SK-N-SH (cell line): ENCODE measurements around the gene P2RY6. TPM values are rescaled to one million over a fixed set of nuclear protein-coding genes. Genes with fewer than 3 reads are reported as not detected.
A peak's percentile ranks its signal among the peaks of the same experiment; 100 is the strongest.

ENCODE experiments used
- CTCF ChIA-PET: fragments of 300-600, 350-600 bp; formaldehyde crosslinking; extraction: SDS; loops from one replicate; lab custom pipeline; 2021; lab: Yijun Ruan, JAX
- POLR2A ChIA-PET: fragments of 350-600 bp; sonication (Branson Sonifier 250); formaldehyde crosslinking; extraction: SDS; loops from one replicate; lab custom pipeline; 2020; ENCODE audit warnings: antibody characterized with exemption, inconsistent platforms; lab: Yijun Ruan, JAX
- DNase-seq: peaks from one replicate; pipeline ENCODE4 v3.0.0; 2012
- H2AFZ ChIP-seq: fragments of 200-600 bp; sonication (generic); 2 replicates; pipeline ENCODE4 v1.8.1; 2016; ENCODE audit warnings: antibody characterized with exemption, mild to moderate bottlenecking, low read depth
- H3F3A ChIP-seq: fragments of 200-600 bp; sonication (generic); replicated peaks from 2 replicates; pipeline ENCODE3; 2016; ENCODE audit warnings: antibody characterized with exemption, mild to moderate bottlenecking; ENCODE audit not compliant: insufficient read depth
- H3K27ac ChIP-seq, 2 experiments: fragments of 200-500 bp in 1 of 2; fragments of 200-600 bp in 1 of 2; sonication (Bioruptor generic) in 1 of 2; sonication (generic), shearing (Covaris generic) in 1 of 2; 2 replicates each; pipeline versions ENCODE4 v1.5.1 to v1.6.1; 2014 to 2016; ENCODE audit warnings: low read depth in 2 of 2, inconsistent platforms in 1 of 2, low read length in 1 of 2, mild to moderate bottlenecking in 1 of 2, mixed read lengths in 1 of 2
- H3K27me3 ChIP-seq: fragments of 200-600 bp; sonication (generic), shearing (Covaris generic); 2 replicates; pipeline ENCODE4 v1.6.1; 2016; ENCODE audit warnings: mixed run types; ENCODE audit not compliant: insufficient read depth
- H3K36me3 ChIP-seq, 2 experiments: fragments of 200-500 bp in 1 of 2; fragments of 200-600 bp in 1 of 2; sonication (Bioruptor generic) in 1 of 2; sonication (generic) in 1 of 2; replicated peaks in 1 of 2; 2 replicates each; pipeline versions ENCODE3 to v1.5.1; 2014 to 2016; ENCODE audit warnings: low read length in 1 of 2, mild to moderate bottlenecking in 1 of 2; ENCODE audit not compliant: insufficient read depth in 2 of 2, control insufficient read depth in 1 of 2
- H3K4me1 ChIP-seq, 2 experiments: fragments of 200-500 bp in 1 of 2; fragments of 200-600 bp in 1 of 2; sonication (Bioruptor generic) in 1 of 2; sonication (generic), shearing (Covaris generic) in 1 of 2; 2 replicates each; pipeline versions ENCODE4 v1.5.1 to v1.6.1; 2014 to 2016; ENCODE audit warnings: low read depth in 1 of 2, low read length in 1 of 2, mixed run types in 1 of 2; ENCODE audit not compliant: insufficient read depth in 2 of 2, control insufficient read depth in 1 of 2
- H3K4me2 ChIP-seq: fragments of 200-600 bp; sonication (generic), shearing (Covaris generic); 2 replicates; pipeline ENCODE4 v1.6.1; 2017; ENCODE audit warnings: mixed run types
- H3K4me3 ChIP-seq, 2 experiments: fragments of 200-500 bp in 1 of 2; fragments of 200-600 bp in 1 of 2; sonication (Bioruptor generic) in 1 of 2; sonication (generic), shearing (Covaris generic) in 1 of 2; 2 replicates each; pipeline versions ENCODE4 v1.5.1 to v1.8.1; 2014 to 2016; ENCODE audit warnings: low read depth in 2 of 2, inconsistent platforms in 1 of 2, low read length in 1 of 2, mild to moderate bottlenecking in 1 of 2, mixed read lengths in 1 of 2, moderate library complexity in 1 of 2
- H3K79me2 ChIP-seq: fragments of 200-600 bp; sonication (generic); 2 replicates; pipeline ENCODE4 v1.8.1; 2017; ENCODE audit warnings: mild to moderate bottlenecking; ENCODE audit not compliant: insufficient read depth
- H3K9ac ChIP-seq: fragments of 200-600 bp; sonication (generic); 2 replicates; pipeline ENCODE4 v1.6.1; 2017; ENCODE audit warnings: mixed run types
- H3K9me2 ChIP-seq: fragments of 200-600 bp; sonication (generic); 2 replicates; pipeline ENCODE4 v1.6.1; 2017; ENCODE audit warnings: mixed run types
- H3K9me3 ChIP-seq: fragments of 200-600 bp; sonication (generic); 2 replicates; pipeline ENCODE4 v1.6.1; 2017; ENCODE audit warnings: mixed run types, mild to moderate bottlenecking, moderate library complexity
- H4K20me1 ChIP-seq: fragments of 200-600 bp; sonication (generic); 2 replicates; pipeline ENCODE4 v1.6.1; 2017; ENCODE audit warnings: mild to moderate bottlenecking, mixed run types; ENCODE audit not compliant: insufficient read depth
- CHD2 ChIP-seq: fragments of 150-350 bp; IDR thresholded peaks from 2 replicates; pipeline ENCODE4 v1.6.1; 2018; ENCODE audit warnings: low read length; ENCODE audit not compliant: partially characterized antibody
- ELF1 ChIP-seq: IDR thresholded peaks from 2 replicates; pipeline ENCODE4 v1.4.0; 2012
- EP300 ChIP-seq, 2 experiments: IDR thresholded peaks; 2 replicates each; pipeline versions ENCODE4 v1.4.0 to v1.6.1; 2012; ENCODE audit warnings: borderline replicate concordance in 1 of 2, low read depth in 1 of 2, low read length in 1 of 2
- FOXM1 ChIP-seq: IDR thresholded peaks from 2 replicates; pipeline ENCODE4 v1.4.0; 2012; ENCODE audit warnings: low read depth, mild to moderate bottlenecking
- IRF3 ChIP-seq: fragments of 150-350 bp; IDR thresholded peaks from 2 replicates; pipeline ENCODE4 v1.6.1; 2016; ENCODE audit warnings: mild to moderate bottlenecking, low read depth, low read length
- NFIC ChIP-seq: IDR thresholded peaks from 2 replicates; pipeline ENCODE4 v1.4.0; 2012; ENCODE audit warnings: borderline replicate concordance
- RAD21 ChIP-seq: IDR thresholded peaks from 2 replicates; pipeline ENCODE4 v1.6.1; 2012; ENCODE audit warnings: mild to moderate bottlenecking, low read length
- RCOR1 ChIP-seq: fragments of 150-350 bp; IDR thresholded peaks from 2 replicates; pipeline ENCODE4 v1.6.1; 2017; ENCODE audit warnings: antibody characterized with exemption, low read length
- RFX5 ChIP-seq: IDR thresholded peaks from 2 replicates; pipeline ENCODE4 v1.6.1; 2012; ENCODE audit warnings: mild to moderate bottlenecking, improper control_type of control experiment, low read length
- SIN3A ChIP-seq: IDR thresholded peaks from 2 replicates; pipeline ENCODE4 v1.6.1; 2012; ENCODE audit warnings: low read depth, mild to moderate bottlenecking, low read length, moderate library complexity, borderline replicate concordance
- SMC3 ChIP-seq: IDR thresholded peaks from 2 replicates; pipeline ENCODE4 v1.6.1; 2012; ENCODE audit warnings: low read depth, low read length, improper control_type of control experiment
- TAF1 ChIP-seq: IDR thresholded peaks from 2 replicates; pipeline ENCODE4 v1.6.1; 2012; ENCODE audit warnings: low read depth, mild to moderate bottlenecking, low read length, moderate library complexity, borderline replicate concordance
- TCF12 ChIP-seq: IDR thresholded peaks from 2 replicates; pipeline ENCODE4 v1.4.0; 2012
- TEAD4 ChIP-seq: IDR thresholded peaks from 2 replicates; pipeline ENCODE4 v1.4.0; 2012; ENCODE audit warnings: mild to moderate bottlenecking, borderline replicate concordance; ENCODE audit not compliant: insufficient read depth
- USF2 ChIP-seq: fragments of 150-350 bp; IDR thresholded peaks from 2 replicates; pipeline ENCODE4 v1.6.1; 2017; ENCODE audit warnings: antibody characterized with exemption, low read length, low read depth, borderline replicate concordance
- WGBS: methylation state at CpG from one replicate; pipeline ENCODE4 v1.1.6; 2017; ENCODE audit warnings: low lambda C conversion rate; 5-methylcytosine and 5-hydroxymethylcytosine counted together
- polyA plus RNA-seq, 3 experiments: library from polyadenylated mRNA; depleted of rRNA; stranded (reverse); fragments of >200 nt; gene quantifications; 2 replicates each; pipeline ENCODE4 v1.2.3, GENCODE V29; 2012
- TF ChIP-seq, protein P1 (sequence below): fragments of 200-600 bp; sonication (generic); IDR thresholded peaks from 2 replicates; pipeline ENCODE4 v1.6.1; 2017; ENCODE audit warnings: antibody characterized with exemption, mild to moderate bottlenecking, moderate library complexity
- TF ChIP-seq, protein P2 (sequence below): IDR thresholded peaks from 2 replicates; pipeline ENCODE4 v1.4.0; 2012; ENCODE audit warnings: low read depth
- TF ChIP-seq, protein P3 (sequence below): IDR thresholded peaks from 2 replicates; pipeline ENCODE4 v1.6.1; 2012; ENCODE audit warnings: mild to moderate bottlenecking, low read depth, low read length, moderate library complexity

Gene P2RY6
- polyA plus RNA-seq, 1 of the 3 experiments (the other 2 are of a cell fraction) = 0.15 TPM

- Histone ChIP-seq H3K27ac (no peak overlapping the region; a peak in 1 of 4 replicates), H2AFZ (no peak overlapping the region), H3K4me2 (no peak overlapping the region), H3K9me3 (no peaks in the 10 kb centered on the region), H3K27me3 (no peaks in the 10 kb centered on the region), H3K4me3 (no peak overlapping the region), H3K79me2 (peaks cover 95% of the 10 kb centered on the region), H3K4me1 (peaks cover 2 to 46% of the 10 kb centered on the region in 2 experiments), H3F3A (peaks cover 6% of the 10 kb centered on the region), H3K36me3 (peaks cover 2 to 15% of the 10 kb centered on the region in 2 experiments), H4K20me1 (peaks cover 89% of the 10 kb centered on the region), H3K9ac (no peak overlapping the region), H3K9me2 (no peaks in the 10 kb centered on the region)
- DNase-seq = no peak
- WGBS = 79% methylated on average over 3 of the region's 3 CpGs
- no peak for TF ChIP-seq SIN3A
- TF ChIP-seq, protein P1, sequence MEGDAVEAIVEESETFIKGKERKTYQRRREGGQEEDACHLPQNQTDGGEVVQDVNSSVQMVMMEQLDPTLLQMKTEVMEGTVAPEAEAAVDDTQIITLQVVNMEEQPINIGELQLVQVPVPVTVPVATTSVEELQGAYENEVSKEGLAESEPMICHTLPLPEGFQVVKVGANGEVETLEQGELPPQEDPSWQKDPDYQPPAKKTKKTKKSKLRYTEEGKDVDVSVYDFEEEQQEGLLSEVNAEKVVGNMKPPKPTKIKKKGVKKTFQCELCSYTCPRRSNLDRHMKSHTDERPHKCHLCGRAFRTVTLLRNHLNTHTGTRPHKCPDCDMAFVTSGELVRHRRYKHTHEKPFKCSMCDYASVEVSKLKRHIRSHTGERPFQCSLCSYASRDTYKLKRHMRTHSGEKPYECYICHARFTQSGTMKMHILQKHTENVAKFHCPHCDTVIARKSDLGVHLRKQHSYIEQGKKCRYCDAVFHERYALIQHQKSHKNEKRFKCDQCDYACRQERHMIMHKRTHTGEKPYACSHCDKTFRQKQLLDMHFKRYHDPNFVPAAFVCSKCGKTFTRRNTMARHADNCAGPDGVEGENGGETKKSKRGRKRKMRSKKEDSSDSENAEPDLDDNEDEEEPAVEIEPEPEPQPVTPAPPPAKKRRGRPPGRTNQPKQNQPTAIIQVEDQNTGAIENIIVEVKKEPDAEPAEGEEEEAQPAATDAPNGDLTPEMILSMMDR = no peak
- no peak for TF ChIP-seq TCF12
- no peak for TF ChIP-seq TEAD4
- TF ChIP-seq TAF1 = no peak
- no peak for TF ChIP-seq RAD21
- TF ChIP-seq SMC3 = no peak
- TF ChIP-seq EP300 (IDR thresholded peaks at IDR 0.05; ENCODE audit: borderline replicate concordance in 1 of 2, low read depth in 1 of 2, low read length in 1 of 2) = no peak
- TF ChIP-seq, protein P2, sequence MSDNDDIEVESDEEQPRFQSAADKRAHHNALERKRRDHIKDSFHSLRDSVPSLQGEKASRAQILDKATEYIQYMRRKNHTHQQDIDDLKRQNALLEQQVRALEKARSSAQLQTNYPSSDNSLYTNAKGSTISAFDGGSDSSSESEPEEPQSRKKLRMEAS = no peak
- no peak for TF ChIP-seq IRF3
- no peak for TF ChIP-seq NFIC
- TF ChIP-seq RFX5 = no peak
- no peak for TF ChIP-seq USF2
- TF ChIP-seq FOXM1 = no peak
- CTCF ChIA-PET = interaction anchor here (0.6 to 10.6 kb wide), 8 partner anchors 11 to 161 kb away, joined by 3 to 395 read pairs (median 6); partner anchors contain the start of gene ARHGEF17
- POLR2A ChIA-PET = no interaction called here
These were observed 68.0 kb downstream of the P2RY6 start for GRCh38 chr11:73340164-73340563.

GRCh38 chr11:73342633-73343032 lies 70.5 kb downstream of the P2RY6 start:
- peaks cover 89% of the 10 kb centered on the region for H3K79me2 ChIP-seq
- H3K9me2 ChIP-seq = no peaks in the 10 kb centered on the region
- H3K4me1 ChIP-seq = peaks cover 0 to 44% of the 10 kb centered on the region in 2 experiments; a peak in 1 of 4 replicates
- H3F3A ChIP-seq = no peaks in the 10 kb centered on the region
- no peak overlapping the region for H3K9ac ChIP-seq
- H4K20me1 ChIP-seq = peaks cover 97% of the 10 kb centered on the region
- H3K36me3 ChIP-seq = peaks cover 4 to 10% of the 10 kb centered on the region in 2 experiments
- no peak overlapping the region for H3K4me2 ChIP-seq
- POLR2A ChIA-PET = no interaction called here
- TF ChIP-seq, protein P2 = no peak
- TF ChIP-seq, protein P3, sequence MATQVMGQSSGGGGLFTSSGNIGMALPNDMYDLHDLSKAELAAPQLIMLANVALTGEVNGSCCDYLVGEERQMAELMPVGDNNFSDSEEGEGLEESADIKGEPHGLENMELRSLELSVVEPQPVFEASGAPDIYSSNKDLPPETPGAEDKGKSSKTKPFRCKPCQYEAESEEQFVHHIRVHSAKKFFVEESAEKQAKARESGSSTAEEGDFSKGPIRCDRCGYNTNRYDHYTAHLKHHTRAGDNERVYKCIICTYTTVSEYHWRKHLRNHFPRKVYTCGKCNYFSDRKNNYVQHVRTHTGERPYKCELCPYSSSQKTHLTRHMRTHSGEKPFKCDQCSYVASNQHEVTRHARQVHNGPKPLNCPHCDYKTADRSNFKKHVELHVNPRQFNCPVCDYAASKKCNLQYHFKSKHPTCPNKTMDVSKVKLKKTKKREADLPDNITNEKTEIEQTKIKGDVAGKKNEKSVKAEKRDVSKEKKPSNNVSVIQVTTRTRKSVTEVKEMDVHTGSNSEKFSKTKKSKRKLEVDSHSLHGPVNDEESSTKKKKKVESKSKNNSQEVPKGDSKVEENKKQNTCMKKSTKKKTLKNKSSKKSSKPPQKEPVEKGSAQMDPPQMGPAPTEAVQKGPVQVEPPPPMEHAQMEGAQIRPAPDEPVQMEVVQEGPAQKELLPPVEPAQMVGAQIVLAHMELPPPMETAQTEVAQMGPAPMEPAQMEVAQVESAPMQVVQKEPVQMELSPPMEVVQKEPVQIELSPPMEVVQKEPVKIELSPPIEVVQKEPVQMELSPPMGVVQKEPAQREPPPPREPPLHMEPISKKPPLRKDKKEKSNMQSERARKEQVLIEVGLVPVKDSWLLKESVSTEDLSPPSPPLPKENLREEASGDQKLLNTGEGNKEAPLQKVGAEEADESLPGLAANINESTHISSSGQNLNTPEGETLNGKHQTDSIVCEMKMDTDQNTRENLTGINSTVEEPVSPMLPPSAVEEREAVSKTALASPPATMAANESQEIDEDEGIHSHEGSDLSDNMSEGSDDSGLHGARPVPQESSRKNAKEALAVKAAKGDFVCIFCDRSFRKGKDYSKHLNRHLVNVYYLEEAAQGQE = no peak
- no peak for TF ChIP-seq RCOR1
- no peak for TF ChIP-seq ELF1
- no peak for TF ChIP-seq SMC3
- peak; percentile 25 for TF ChIP-seq CHD2
- TF ChIP-seq TEAD4 = no peak
- CTCF ChIA-PET = interaction anchor here (1.0 to 10.6 kb wide), 8 partner anchors 8 to 318 kb away, joined by 3 to 395 read pairs (median 5); partner anchors contain the start of gene ARHGEF17
- no peaks in the 10 kb centered on the region for H3K9me3 ChIP-seq
- no peak overlapping the region for H2AFZ ChIP-seq
- H3K27me3 ChIP-seq = no peaks in the 10 kb centered on the region
- peak overlapping the region in 1 of 2 experiments; percentile 6; a peak in 1 of 4 replicates for H3K4me3 ChIP-seq
- DNase-seq = peak; percentile 86
- no peak overlapping the region for H3K27ac ChIP-seq
- WGBS = 70% methylated on average over 17 of the region's 54 CpGs
